ENCODE data around the gene ZBTB20.

- no peak for TF ChIP-seq CTCF (IDR thresholded peaks at IDR 0.05; ENCODE audit: insufficient read depth, low read length, poor library complexity, severe bottlenecking)
- no peak for TF ChIP-seq EZH2phosphoT487 (conservative IDR thresholded peaks at IDR 0.05; ENCODE audit: low read length)
These were observed 259.3 kb downstream of the ZBTB20 start for GRCh38 chr3:114887806-114888205.

All from SU-DHL-6 (cell line).